Activated CD8-positive, alpha-beta memory T cell treated with anti-CD3 and anti-CD28 coated beads for 24 hours (primary cell): Measurements from ENCODE around the gene LEP.
"Not testable (repeated sequence)": the region's sequence is repeated elsewhere in the genome, so short reads cannot be mapped to it uniquely, and the experiment has no call there.

ENCODE experiments used
- DNase-seq: peaks from one replicate; pipeline ENCODE4 v3.0.0-alpha.2; 2020

LEP gene

GRCh38 chr7:128210590-128211570 is 30.2 kb upstream of the LEP start:
- DNase-seq: no peak

- DNase-seq: no peak
Measured at GRCh38 chr7:128211626-128212025, 29.5 kb upstream of the LEP start.

GRCh38 chr7:128214463-128214862 is 26.6 kb upstream of the LEP start:
- DNase-seq: no peak

- DNase-seq: no peak
Measured at GRCh38 chr7:128215281-128215680, 25.8 kb upstream of the LEP start.

GRCh38 chr7:128215739-128216138 is 25.3 kb upstream of the LEP start:
- no peak for DNase-seq

- DNase-seq: no peak
Measured at GRCh38 chr7:128217030-128217805, 23.9 kb upstream of the LEP start.

- DNase-seq: no peak
Measured at GRCh38 chr7:128217967-128218652, 23.0 kb upstream of the LEP start.

- DNase-seq: no peak
Measured at GRCh38 chr7:128219636-128220035, 21.4 kb upstream of the LEP start.

GRCh38 chr7:128221929-128222403 is 19.1 kb upstream of the LEP start:
- DNase-seq: no peak

- DNase-seq: no peak
Measured at GRCh38 chr7:128226132-128226980, 14.7 kb upstream of the LEP start.

- no peak for DNase-seq
Measured at GRCh38 chr7:128227271-128227670, 13.8 kb upstream of the LEP start.

GRCh38 chr7:128231021-128231420 is 10.1 kb upstream of the LEP start:
- no peak for DNase-seq

GRCh38 chr7:128231677-128232076 is 9.4 kb upstream of the LEP start:
- DNase-seq: no peak

GRCh38 chr7:128233471-128233870 is 7.6 kb upstream of the LEP start:
- no peak for DNase-seq

GRCh38 chr7:128234476-128235026 is 6.5 kb upstream of the LEP start:
- no peak for DNase-seq

GRCh38 chr7:128235471-128235870 is 5.6 kb upstream of the LEP start:
- no peak for DNase-seq

GRCh38 chr7:128236924-128237586 is 4.0 kb upstream of the LEP start:
- no peak for DNase-seq

- not testable (repeated sequence) for DNase-seq
Measured at GRCh38 chr7:128239146-128239545, 1.9 kb upstream of the LEP start.

- no peak for DNase-seq
Measured at GRCh38 chr7:128242661-128243060, 1.6 kb downstream of the LEP start.

- DNase-seq: no peak
Measured at GRCh38 chr7:128243273-128243672, 2.2 kb downstream of the LEP start.

- no peak for DNase-seq
Measured at GRCh38 chr7:128244861-128245260, 3.8 kb downstream of the LEP start.
